GM19324 (cell line): Measurements from ENCODE around the gene ANKS6.

Source experiments
- ATAC-seq: cut with Tn5 transposase; IDR thresholded peaks from one replicate; pipeline ENCODE4 v1.9.1; 2021; ENCODE audit warnings: mild to moderate bottlenecking, moderate library complexity; ENCODE audit not compliant: unreplicated experiment, low FRiP score

The ANKS6 gene

DNA sequence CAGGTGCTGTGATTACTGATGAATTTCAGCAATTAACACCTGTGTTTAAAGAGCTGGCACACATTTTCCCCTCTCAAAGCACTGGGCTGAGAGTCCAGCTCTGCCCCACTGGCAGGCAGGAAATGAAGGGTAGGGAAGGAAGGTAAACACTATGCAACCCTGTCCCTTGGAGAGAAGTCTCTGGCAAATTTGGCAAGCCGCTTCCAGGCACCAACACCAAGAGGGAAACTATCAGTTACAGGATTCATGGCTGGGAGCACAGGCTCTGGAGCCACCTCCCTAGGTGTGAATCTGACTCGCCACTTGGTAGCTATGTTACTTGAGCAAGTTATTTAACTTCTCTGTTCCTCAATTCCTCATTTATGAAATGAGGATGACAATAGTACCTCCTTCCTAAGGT lies 3.3 kb downstream of the ANKS6 start:
- no peak for ATAC-seq

DNA sequence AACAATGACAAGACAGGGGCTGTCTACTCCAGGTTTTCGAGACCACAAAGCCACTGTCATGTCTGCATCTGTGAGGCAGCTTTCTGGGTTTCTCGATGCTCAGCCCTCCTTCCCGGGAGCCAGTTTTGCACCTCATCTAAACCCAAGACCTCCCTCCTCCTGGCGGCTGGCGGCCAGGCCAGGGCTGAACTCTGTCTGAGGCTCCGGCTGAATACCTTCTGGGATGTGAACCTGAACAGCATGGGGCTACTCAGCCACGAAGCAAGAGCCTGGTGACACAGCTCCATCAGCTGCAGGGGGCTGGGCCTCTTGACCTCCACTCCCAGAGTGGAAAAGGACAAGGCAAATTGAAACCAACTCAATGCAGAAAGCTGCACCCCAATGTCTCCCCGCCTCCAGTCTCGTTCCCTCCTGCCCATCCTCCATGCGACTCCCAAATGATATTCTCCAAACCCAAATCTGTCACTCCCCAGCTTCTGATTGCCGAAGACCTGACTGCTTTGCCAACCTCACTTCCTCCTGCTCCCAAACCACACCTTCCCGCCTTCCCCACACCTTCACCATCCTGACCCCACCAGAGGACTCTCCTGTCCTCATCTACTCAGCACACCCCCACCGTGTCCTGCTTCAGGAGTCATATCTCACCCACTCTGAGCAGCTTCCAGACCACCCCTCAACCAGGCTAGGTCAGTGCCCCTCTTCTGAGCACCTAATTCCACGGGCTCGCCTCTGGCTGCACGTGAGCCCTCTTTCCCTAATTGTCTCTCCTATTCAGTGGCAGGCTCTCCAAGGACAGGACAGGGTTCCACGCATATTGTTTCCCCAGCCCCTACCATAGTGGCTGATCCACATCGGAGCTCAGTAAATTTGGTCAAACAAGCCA lies 4.5 kb downstream of the ANKS6 start:
- ATAC-seq: no peak

DNA sequence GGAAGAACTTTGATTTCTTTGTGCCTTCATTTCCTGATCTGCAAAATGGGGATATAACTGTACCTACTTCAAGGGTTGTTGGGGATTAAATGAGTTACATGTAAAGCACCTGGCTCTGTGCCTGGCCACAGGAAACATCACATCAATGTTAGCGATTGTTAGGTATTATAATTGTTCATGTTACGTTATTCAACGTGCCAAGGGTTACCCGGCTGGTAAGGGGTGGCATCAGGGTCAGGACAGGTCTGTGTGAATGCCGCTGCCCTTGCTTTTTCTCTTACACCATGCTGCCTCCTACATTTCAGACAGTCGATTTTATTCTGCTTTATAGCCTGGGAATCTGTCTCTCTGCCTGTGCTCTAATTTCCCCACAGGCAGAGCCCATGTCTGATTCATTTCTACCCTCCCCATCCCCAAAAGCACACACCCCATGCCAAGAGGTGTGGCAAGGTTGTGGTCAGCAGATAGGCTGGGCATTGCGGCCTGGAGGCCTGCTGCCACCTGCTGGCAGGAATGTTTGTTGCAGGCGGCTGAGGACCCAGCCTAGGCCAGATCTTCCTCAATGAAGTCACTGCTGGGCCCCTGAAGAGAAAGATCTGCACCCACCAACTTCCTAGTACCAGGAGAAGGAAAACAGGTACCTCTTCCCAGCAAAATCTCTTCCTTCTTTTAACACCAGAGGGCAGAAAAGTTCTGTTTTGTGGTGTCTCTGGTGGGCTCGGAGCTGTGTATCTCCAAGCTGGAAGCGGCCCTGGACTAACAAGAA lies 5.3 kb downstream of the ANKS6 start:
- ATAC-seq: peak; percentile 66

DNA sequence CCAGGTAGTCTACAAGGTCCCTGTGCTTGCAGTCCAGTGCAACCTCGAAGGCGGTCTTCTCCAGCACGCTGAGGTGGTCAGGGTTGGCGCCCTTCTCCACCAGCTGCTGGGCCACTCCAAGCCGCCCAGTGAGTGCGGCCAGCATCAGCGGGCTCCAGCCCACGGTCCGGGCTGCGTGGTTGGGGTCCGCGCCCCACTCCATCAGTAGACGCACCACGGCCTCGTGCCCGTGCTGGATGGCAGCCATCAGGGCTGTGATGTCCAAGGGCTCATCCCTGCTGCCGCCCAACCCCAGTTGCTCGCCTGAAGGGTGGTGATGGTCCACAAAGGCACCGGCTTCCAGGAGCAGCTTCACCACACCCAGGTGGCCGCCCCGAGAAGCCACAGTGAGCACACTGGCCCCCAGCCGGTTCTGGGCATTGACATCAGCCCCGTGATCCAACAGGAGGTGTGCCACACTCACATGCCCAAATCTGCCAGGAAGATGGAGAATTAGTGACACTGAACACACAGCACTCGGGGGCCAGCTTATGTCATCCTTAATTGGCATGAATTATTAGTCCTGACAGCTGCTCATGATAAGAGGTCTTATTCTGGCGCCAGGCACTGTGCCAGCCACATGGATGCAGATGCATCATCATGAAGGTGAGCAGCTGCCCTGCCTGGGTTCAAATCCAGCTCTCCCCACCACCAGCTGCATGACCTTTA lies 6.1 kb downstream of the ANKS6 start:
- no peak for ATAC-seq

DNA sequence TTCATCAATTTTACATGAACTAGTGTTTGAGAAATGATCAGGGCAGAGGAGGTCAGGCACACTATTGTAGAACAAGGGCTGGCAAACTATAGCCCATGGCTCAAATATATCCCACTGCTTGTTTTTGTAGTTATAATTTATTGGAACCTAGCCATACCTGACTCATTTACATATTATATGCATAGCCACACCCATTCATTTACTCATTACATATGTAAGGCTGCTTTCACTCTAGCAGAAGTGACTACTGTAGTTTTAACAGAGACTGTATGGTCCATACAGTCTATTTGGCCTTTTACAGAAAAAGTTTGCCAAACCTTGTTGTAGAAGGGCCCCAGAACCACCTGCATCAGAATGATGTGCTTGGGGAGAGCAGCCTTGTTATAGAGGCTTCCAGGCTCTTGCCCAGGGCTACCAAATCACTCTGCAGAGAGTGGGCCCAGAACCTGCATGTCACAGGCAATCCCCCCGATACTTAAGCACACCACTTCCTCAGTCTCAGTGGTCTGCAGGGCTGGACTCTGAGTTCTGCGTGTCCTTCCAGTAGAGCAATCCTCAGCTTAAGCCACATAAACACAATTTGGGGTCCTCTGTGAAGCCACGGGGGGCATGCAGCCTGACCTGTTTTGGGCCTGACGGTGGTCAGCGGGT lies 6.7 kb downstream of the ANKS6 start:
- no peak for ATAC-seq

DNA sequence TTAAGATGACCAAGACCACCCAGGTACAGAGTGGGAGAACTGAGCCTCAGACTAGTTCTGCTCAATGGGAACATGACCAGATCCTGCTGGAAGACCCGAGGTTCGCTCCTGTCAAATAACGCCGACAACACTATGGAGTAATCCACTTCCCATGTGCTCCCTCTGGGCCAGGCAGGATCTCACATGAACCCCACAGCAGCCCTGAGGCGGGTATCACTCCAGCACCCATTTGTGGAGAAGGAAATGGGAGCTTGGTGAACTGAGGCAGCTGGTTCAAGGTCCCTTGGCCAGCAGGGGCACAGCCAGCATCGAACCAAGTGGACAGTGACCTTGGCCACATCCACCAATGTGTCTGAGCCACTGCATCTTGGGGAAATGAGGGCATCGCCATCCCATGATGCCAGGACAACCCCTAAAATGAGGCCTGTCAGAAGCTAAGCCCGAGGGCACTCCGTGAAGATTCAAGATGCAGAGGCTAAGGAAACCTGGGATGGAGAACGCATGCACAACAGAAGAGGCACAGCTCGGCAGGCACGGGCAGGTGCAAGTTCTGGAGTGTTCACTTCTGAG lies 8.5 kb downstream of the ANKS6 start:
- no peak for ATAC-seq

DNA sequence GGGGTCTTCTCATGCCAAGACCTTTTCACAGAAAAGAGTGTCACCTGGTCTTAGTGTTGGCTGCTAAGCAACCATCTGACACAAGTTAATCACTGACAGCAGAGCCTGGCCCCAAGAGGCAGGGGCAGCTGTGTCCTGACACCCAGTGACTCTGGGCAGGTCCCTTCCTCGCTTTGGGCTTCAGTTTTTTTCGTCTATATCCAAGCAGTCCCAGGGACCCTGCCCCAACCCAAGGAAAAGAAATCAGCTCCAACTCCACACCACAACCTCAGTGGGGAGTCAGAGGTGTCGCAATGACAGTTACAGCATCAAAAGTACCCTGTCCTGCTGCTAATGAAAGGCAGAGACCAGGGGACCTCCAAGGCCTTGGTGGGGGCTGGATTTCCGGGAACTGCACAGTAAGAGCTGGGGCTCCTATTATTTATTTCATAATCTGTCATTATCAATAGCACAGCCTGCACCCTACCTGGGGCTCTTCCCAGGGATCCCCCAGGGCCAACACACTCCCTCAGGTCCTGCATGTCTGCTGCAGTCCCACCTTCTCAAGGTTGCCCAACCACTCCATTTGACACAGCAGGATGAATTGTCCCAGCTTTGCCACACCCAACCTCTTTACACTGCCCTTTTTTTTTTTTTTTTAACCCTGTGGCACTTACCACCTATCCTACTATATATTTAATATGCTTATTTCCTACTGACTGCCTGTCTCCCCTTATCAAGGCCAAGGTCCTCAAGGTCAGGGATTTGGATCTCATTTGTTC lies 9.4 kb downstream of the ANKS6 start:
- no peak for ATAC-seq

DNA sequence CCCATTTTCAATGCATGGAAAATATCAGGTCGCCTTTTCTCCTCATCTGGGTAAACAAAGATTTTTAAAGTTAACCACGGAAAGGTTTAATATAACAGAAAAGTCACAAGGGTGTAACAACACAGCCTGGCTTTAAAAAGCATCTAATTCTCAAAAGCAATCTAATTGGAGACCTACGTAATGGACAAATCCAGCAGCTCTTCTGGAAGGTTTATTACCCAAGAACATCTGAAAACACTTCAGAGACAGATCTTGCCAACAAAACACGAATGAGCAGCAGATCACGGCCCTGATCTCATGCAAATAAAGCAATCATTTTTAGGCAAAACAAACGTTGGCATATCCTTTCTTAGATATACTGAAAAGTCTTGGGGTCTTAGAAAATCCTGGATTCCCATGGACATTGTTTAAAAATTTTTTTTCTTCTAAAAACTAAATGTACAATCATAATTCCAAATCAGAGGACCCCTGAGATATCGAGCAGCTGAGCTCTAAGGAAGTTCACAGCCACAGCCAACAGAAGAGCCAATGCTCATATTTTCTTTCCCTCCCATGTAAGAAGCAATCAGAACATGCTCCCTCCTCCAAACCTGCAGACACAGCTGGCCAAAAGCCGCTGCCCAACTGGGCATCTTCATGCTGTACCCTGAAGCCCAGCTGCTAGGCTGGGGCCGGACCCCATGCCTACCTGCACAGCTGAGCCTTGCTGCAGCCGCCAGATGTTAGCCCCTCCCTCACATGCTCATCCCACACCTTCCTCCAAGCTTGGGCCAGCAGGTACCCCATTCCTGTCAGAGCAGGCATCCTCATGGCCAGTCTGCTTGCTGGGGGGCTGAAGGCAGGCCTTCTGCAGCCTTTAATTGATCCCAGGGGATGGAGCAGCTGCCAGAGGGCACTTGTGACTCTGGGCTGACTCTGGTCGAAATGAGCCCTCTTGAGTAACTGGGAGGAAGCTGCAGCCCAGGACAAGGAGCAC lies 11.2 kb downstream of the ANKS6 start:
- no peak for ATAC-seq

DNA sequence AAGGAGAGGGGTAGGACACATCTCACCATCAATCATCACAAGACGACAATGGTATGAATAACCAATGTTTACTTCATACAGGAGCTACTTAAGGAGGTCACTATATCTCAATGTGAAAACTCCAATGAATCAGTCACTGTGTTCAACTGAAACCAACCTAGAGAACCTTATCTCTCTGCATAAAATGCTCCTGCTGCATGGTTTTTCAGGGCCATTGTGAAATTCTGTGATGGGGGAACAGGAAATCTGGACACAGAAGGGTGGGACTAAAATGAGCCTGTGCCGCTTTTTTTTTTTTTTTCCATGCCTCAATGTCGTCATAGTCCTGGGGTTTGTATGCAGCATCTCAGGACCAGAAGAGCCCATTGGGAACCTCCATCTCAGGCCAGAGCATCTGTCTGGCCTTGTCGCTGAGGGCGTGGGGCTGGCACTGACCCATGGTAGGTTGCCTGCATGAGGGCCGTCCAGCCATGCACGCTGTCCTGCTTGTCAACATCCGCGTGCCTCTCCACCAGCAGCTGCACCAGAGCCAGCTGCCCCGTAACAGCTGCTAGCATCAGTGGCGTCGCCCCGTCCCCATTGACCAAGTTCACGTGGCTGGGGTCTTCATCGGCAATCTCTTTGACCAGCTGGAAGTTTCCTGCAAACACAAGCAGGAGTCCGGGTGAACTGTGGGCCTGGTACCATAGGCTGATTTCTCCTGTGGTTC lies 12.7 kb downstream of the ANKS6 start:
- no peak for ATAC-seq

DNA sequence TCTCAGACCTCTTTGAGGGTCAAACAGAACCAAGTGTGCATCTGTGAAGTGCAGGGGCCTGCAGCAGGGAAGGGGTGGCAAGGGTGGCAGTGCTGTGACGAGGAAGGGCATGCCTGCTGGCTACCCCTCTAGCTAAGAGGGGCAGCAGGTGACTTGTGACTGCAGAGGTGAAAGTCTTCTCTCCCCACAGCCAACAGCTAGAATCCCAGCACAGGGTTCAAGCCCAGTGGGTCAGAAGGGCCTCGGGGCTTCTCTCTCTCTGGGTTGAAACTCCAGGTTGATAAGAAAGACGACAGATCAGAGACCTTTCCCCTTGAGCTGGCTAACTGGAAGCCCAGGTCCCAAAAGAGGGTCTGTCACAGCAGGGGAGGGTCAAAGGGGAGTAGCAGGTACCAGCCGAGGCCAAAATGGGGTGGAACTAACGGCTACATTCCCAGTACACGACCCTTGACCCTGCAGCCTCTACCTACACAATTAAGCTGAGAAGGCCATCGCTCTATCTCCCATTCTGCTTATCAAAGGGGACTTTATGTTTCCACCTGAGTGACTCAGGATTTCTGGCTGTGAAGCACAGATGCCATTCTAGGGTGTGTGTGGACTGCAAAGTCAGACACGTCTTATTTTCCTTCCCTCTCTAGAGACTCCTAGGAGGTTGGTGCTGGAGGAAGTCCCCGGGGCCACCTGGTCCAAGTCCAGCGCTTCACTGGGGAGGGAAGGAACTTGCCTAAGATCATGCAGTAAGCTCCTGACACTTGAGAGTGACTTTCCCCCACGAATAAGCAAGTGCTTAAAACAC lies 14.6 kb downstream of the ANKS6 start:
- no peak for ATAC-seq

DNA sequence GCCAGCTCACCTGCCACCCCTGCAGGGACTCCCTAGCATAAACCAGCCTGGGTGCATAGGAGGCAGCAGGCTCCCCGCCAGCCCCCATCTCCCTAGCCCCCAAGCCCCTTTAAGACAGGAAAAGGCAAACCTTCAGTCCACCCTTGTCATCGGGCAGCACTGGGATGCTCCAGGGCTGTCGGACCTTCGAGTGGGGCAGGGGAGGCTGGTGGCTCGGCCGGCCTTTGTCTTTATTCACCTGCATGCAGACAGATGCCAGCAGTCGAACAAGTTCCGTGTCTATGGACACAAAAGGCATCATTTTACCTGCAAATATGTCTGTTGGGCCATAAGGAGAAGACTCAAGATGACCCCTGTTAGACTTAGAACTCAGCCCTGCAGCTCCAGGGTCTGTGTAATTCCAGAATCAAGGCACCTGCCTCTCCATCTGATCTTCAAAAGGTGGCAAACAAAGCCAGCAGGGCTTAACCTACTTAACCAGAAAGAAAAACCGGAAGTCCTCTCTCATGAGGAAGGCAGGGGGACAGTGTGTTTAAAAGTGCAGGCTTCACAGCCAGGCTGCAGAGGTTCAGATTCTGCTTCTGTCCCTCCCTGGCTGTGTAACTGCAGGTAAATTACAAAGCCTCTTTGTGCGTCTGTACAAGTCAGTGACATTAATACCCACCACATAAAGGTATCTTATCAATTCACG lies 16.2 kb downstream of the ANKS6 start:
- ATAC-seq: no peak

DNA sequence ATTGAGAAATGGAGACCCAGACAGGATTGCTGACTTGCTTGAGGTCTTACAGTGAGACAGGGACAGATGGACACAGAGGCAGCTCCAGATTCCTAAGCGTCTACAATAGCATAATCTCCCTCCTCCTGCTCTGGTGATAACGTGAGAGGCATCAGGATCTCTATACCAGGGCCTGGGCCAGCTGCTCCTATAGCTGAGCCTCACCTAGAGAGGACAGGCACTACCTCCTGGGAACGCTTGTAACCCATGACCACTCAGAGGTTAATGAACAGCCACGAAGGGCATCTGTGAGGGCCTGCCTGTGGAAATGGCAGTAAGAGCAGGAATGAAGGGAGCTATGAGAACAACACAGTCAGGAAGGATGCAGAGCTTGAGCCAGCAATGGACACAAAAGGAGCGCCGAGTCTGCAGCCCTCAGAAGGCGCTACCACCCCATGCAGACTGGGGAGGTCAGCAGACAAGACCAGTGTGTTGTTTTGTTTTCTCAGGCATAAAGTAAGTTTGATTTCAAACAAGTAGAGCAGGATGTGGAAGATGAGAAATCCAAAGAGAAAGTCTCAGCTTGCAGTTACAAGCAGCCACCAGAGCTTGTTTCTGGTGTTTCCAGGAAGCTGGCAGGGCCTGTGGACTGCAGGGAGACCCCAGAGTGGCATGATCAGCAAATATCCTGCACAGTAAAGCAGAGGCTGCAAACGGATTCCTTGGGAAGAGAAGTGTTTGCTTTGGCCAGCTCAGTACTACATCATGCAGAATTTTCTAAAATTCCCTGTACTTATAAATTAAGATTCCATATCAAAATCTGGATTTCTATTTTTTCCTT lies 17.4 kb downstream of the ANKS6 start:
- ATAC-seq: no peak

DNA sequence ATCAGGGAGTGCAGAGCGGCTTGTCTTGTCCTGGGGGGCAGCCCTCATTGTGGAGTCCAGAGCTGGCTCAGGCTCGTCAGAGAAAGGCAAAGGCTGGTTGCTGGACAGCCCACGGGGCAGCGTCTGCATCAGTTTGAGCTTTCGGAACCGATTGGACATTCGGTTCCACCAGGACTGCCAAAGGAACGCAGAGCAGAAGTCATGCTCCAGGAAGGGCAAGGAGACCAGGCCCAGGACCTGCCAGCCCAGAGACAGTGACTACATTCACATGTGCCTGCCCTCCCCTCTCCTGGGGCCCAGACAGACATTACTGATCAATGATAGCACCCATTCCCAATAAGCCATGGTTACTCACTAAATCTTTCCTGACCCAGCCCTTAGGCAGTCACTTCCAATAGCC lies 18.1 kb downstream of the ANKS6 start:
- no peak for ATAC-seq

DNA sequence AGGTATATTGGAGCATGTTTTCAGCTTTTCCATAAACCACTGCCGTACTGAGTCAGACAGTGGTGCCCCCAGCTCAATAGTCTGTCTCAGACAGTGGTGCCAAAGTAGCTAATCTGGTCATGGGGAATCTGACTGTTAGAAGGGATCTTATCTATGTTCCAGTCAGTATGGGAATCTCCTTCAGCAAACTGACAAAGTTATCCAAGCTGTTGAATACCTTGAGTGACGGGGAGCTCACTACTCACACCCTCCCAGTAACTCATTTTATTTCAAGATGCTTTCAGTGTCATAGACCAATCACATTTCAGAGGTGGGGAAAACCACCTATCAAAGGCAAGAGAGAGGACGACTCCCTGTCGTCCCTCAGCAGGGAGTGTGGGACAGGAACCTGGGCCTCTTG lies 18.7 kb downstream of the ANKS6 start:
- ATAC-seq: no peak

DNA sequence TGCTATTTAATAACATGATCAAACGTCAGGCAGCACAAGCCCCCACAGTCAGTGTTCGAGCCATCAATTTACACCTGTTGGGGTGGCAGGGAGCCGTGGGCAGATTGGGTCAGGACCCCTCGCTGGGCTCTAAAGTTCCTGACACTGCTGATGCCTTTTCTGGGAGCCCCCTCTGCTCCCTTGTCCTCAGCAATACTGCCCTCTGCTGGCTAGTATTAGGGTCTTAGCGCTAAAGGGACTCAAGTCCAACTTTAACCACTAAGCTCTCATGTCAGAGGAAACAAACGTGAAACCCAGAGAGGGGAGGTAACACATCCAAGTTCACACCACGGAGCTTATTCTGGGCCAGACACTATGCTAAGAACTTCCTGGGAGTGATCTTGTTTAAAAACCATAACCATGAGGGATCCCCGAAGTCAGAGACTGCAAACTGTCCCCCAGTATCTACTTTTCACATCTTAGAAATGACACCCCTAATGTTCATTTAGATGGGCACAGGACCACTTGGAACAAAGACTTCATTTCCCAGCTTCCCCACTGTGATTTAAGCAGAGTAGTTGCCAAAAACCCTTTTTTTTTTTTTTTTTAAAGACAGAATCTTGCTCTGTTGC lies 20.4 kb downstream of the ANKS6 start:
- ATAC-seq: no peak
